WTC11 (cell line): ENCODE measurements around the gene SIM2.

Experiments
- ATF3 ChIP-seq: sonication (generic); formaldehyde crosslinking; conservative IDR thresholded peaks from 2 replicates; pipeline ENCODE4 v1.8.1; 2022; ENCODE audit warnings: mild to moderate bottlenecking, missing genetic modification reagents
- CTCF ChIP-seq: fragments of 200-600 bp; IDR thresholded peaks from 2 replicates; pipeline ENCODE4 v1.8.0; 2022; ENCODE audit warnings: antibody characterized with exemption
- E2F5 ChIP-seq: sonication (generic); formaldehyde crosslinking; IDR thresholded peaks from 2 replicates; pipeline ENCODE4 v1.8.1; 2022; ENCODE audit warnings: mild to moderate bottlenecking, moderate library complexity, missing genetic modification reagents
- KAT7 ChIP-seq: sonication (generic); formaldehyde crosslinking; IDR thresholded peaks from 2 replicates; pipeline ENCODE4 v1.8.1; 2023; ENCODE audit warnings: missing genetic modification reagents, mild to moderate bottlenecking, borderline replicate concordance
- RELA ChIP-seq: sonication (generic); formaldehyde crosslinking; IDR thresholded peaks from 2 replicates; pipeline ENCODE4 v1.8.1; 2022; ENCODE audit warnings: missing genetic modification reagents, mild to moderate bottlenecking, borderline replicate concordance
- SP1 ChIP-seq: sonication (generic); formaldehyde crosslinking; conservative IDR thresholded peaks from 2 replicates; pipeline ENCODE4 v1.8.1; 2022; ENCODE audit warnings: missing genetic modification reagents
- TP53 ChIP-seq: sonication (generic); formaldehyde crosslinking; IDR thresholded peaks from 2 replicates; pipeline ENCODE4 v1.8.1; 2023; ENCODE audit warnings: mild to moderate bottlenecking, missing genetic modification reagents
- USF1 ChIP-seq: sonication (generic); formaldehyde crosslinking; IDR thresholded peaks from 2 replicates; pipeline ENCODE4 v1.8.0; 2022; ENCODE audit warnings: mild to moderate bottlenecking, missing genetic modification reagents
- USF2 ChIP-seq: sonication (generic); formaldehyde crosslinking; IDR thresholded peaks from 2 replicates; pipeline ENCODE4 v1.8.1; 2023; ENCODE audit warnings: mild to moderate bottlenecking, missing genetic modification reagents, moderate library complexity

- TF ChIP-seq USF2 (CRISPR knock-in tag): no peak
- no peak for TF ChIP-seq CTCF
- no peak for TF ChIP-seq E2F5 (CRISPR knock-in tag)
- TF ChIP-seq USF1 (CRISPR knock-in tag): no peak
- no peak for TF ChIP-seq KAT7 (CRISPR knock-in tag)
- no peak for TF ChIP-seq ATF3 (CRISPR knock-in tag)
- no peak for TF ChIP-seq RELA (CRISPR knock-in tag)
- no peak for TF ChIP-seq TP53
- TF ChIP-seq SP1 (CRISPR knock-in tag): no peak
Measured at GRCh38 chr21:36730291-36731281, 31.7 kb downstream of the SIM2 start.
